Endometrium (tissue), 2 donors: ENCODE data around the gene FLG.
"Not testable (repeated sequence)": the region's sequence is repeated elsewhere in the genome, so short reads cannot be mapped to it uniquely, and the experiment has no call there.

Experiments
- FAIRE-seq: peaks from 2 replicates; lab custom pipeline; 2012; peaks lifted over from hg19 to GRCh38; lab: Jason Lieb, UNC
- donor health status: control.
- donor health status: control.

The FLG gene

DNA sequence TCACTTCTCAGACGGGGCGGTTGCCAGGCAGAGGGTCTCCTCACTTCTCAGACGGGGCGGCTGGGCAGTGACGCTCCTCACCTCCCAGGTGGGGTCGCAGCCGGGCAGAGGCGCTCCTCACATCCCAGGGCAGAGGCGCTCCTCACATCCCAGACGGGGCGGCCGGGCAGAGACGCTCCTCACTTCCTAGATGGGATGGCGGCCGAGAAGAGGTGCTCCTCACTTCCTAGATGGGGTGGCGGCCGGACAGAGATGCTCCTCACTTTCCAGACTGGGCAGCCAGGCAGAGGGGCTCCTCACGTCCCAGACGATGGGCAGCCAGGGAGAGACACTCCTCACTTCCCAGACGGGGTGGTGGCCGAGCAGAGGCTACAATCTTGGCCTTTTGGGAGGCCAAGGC lies 68.6 kb downstream of the FLG start:
- not testable (repeated sequence) for FAIRE-seq
